ENCODE results near the gene TMEFF1.

GRCh38 chr9:100590481-100590880 lies 117.5 kb downstream of the TMEFF1 start:
- no peak for TF ChIP-seq POLR2A (IDR thresholded peaks at IDR 0.05; ENCODE audit: low read length)
- TF ChIP-seq GATA1 (IDR thresholded peaks at IDR 0.05; ENCODE audit: low read depth, low read length), result no peak
